ENCODE data around the gene ZBTB3. TPM values are rescaled to one million over a fixed set of nuclear protein-coding genes. Genes with fewer than 3 reads are reported as not detected.

Gene ZBTB3
- 6.8 and 8.0 TPM in 2 replicates for polyA plus RNA-seq (2013)

GRCh38 chr11:62753736-62754603 lies at the start of gene ZBTB3:
TSS of gene ZBTB3 (minus strand) at chr11:62754160. CDS start at chr11:62753664, 496 bp downstream.
- H3K4me1 ChIP-seq (ENCODE audit: control insufficient read depth in 1 of 2, insufficient read depth in 2 of 2, low read length in 2 of 2) = peaks cover 12 to 18% of the 10 kb centered on the region in 2 experiments
- H4K12ac ChIP-seq (ENCODE audit: low read depth, low read length) = peak within 1 kb of the TSS; percentile 92
- WGBS (ENCODE audit: extremely low coverage, insufficient coverage, insufficient read length) = no CpG with 5 or more reads among the region's 47 CpGs
- peak within 1 kb of the TSS; percentile 45 for H2BK5ac ChIP-seq (ENCODE audit: low read depth, low read length, poor library complexity)
- H3K4me2 ChIP-seq (ENCODE audit: low read length) = peak within 1 kb of the TSS; percentile 83
- H3K9me3 ChIP-seq (ENCODE audit: insufficient read depth, low read depth, low read length) = no peaks in the 10 kb centered on the region
- peak within 1 kb of the TSS; percentile 94 for H4K8ac ChIP-seq (ENCODE audit: low read depth, low read length)
- H2BK120ac ChIP-seq (ENCODE audit: insufficient read depth, low read length, poor library complexity) = peak within 1 kb of the TSS; percentile 54
- no peaks in the 10 kb centered on the region for H3K27me3 ChIP-seq (ENCODE audit: insufficient read depth, low read length)
- H3K18ac ChIP-seq (ENCODE audit: low read length) = peak within 1 kb of the TSS; percentile 55
- peak within 1 kb of the TSS; percentile 83 for H3K14ac ChIP-seq (ENCODE audit: low read length)
- peak within 1 kb of the TSS; percentile 73 for H3K4ac ChIP-seq (ENCODE audit: low read depth, low read length)
- H4K91ac ChIP-seq (ENCODE audit: low read depth, low read length) = peak within 1 kb of the TSS; percentile 85
- peaks cover 5% of the 10 kb centered on the region for H3K79me2 ChIP-seq (ENCODE audit: control insufficient read depth, insufficient read depth, low read length, poor library complexity)
- H3K79me1 ChIP-seq (ENCODE audit: low read length) = peaks cover 11% of the 10 kb centered on the region
- DNase-seq = peak; percentile 98 to 99
- H2AFZ ChIP-seq (ENCODE audit: insufficient read depth, low read length, poor library complexity) = peak within 1 kb of the TSS; percentile 90
- peak within 1 kb of the TSS; percentile 77 for H3K9ac ChIP-seq (ENCODE audit: low read length)
- peak within 1 kb of the TSS; percentile 87 for H3K4me3 ChIP-seq (ENCODE audit: low read depth, low read length)
- H2BK12ac ChIP-seq (ENCODE audit: low read length) = peak within 1 kb of the TSS; percentile 23
- peaks cover 0 to 2% of the 10 kb centered on the region in 2 experiments for H3K36me3 ChIP-seq (ENCODE audit: control insufficient read depth in 1 of 2, insufficient read depth in 2 of 2, low read length in 2 of 2)
- H3K27ac ChIP-seq (ENCODE audit: low read depth, low read length) = peak within 1 kb of the TSS; percentile 77
- peak within 1 kb of the TSS; percentile 70 for H2AK5ac ChIP-seq (ENCODE audit: low read length)
- H3K23ac ChIP-seq (ENCODE audit: low read length) = no peak within 1 kb of the TSS

- no peak overlapping the region for H4K91ac ChIP-seq (ENCODE audit: low read depth, low read length)
- H3K4me3 ChIP-seq (ENCODE audit: low read depth, low read length) = no peak overlapping the region
- no peak overlapping the region for H3K9ac ChIP-seq (ENCODE audit: low read length)
Measured at GRCh38 chr11:62801071-62801470, 47.1 kb upstream of the ZBTB3 start.

DNA sequence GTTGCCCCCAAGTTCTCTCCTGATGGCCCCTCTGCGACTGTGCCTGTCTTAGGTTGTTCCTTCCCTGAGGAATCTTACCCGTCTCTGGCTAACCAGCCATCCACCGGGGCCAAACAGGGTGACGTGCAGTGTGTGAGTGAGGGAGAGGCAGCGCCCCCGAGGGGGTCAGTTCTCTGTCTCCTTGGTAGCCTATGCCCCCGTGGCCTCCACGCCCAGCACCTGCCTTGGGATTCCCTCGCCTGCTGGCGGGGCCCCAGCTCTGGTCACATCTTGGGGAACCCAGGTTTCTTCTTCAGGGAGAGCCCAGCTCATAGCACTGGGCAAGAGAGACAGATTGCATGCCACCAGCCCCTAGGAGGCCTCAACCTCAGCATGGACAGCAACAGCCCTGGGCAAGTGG lies 45.5 kb upstream of the ZBTB3 start:
- Histone ChIP-seq H2BK120ac (ENCODE audit: insufficient read depth, low read length, poor library complexity) (no peak overlapping the region), H3K4ac (ENCODE audit: low read depth, low read length) (no peak overlapping the region), H3K79me2 (ENCODE audit: control insufficient read depth, insufficient read depth, low read length, poor library complexity) (peaks cover 2% of the 10 kb centered on the region), H2AK5ac (ENCODE audit: low read length) (no peak overlapping the region), H2BK12ac (ENCODE audit: low read length) (no peak overlapping the region), H3K14ac (ENCODE audit: low read length) (no peak overlapping the region), H4K91ac (ENCODE audit: low read depth, low read length) (no peak overlapping the region), H3K9ac (ENCODE audit: low read length) (no peak overlapping the region), H3K27ac (ENCODE audit: low read depth, low read length) (no peak overlapping the region), H2AFZ (ENCODE audit: insufficient read depth, low read length, poor library complexity) (no peak overlapping the region), H3K36me3 (ENCODE audit: control insufficient read depth in 1 of 2, insufficient read depth in 2 of 2, low read length in 2 of 2) (peaks cover 72 to 82% of the 10 kb centered on the region in 2 experiments), H3K9me3 (ENCODE audit: insufficient read depth, low read depth, low read length) (peaks cover 1% of the 10 kb centered on the region), H3K4me1 (ENCODE audit: control insufficient read depth in 1 of 2, insufficient read depth in 2 of 2, low read length in 2 of 2) (peaks cover 2 to 3% of the 10 kb centered on the region in 2 experiments), H2BK5ac (ENCODE audit: low read depth, low read length, poor library complexity) (no peak overlapping the region), H3K23ac (ENCODE audit: low read length) (no peak overlapping the region), H3K27me3 (ENCODE audit: insufficient read depth, low read length) (no peaks in the 10 kb centered on the region), H4K12ac (ENCODE audit: low read depth, low read length) (no peak overlapping the region), H3K79me1 (ENCODE audit: low read length) (no peaks in the 10 kb centered on the region), H3K18ac (ENCODE audit: low read length) (no peak overlapping the region), H4K8ac (ENCODE audit: low read depth, low read length) (no peak overlapping the region), H3K4me3 (ENCODE audit: low read depth, low read length) (no peak overlapping the region), H3K4me2 (ENCODE audit: low read length) (no peak overlapping the region)
- no CpG with 5 or more reads among the region's 10 CpGs for WGBS (ENCODE audit: extremely low coverage, insufficient coverage, insufficient read length)
- DNase-seq = no peak

More at GRCh38 chr11:62801071-62801470, 47.1 kb upstream of the ZBTB3 start:
- Histone ChIP-seq H2BK120ac (ENCODE audit: insufficient read depth, low read length, poor library complexity) (no peak overlapping the region), H3K79me2 (ENCODE audit: control insufficient read depth, insufficient read depth, low read length, poor library complexity) (peaks cover 9% of the 10 kb centered on the region), H3K14ac (ENCODE audit: low read length) (no peak overlapping the region), H2BK5ac (ENCODE audit: low read depth, low read length, poor library complexity) (no peak overlapping the region), H3K27me3 (ENCODE audit: insufficient read depth, low read length) (no peaks in the 10 kb centered on the region), H2AFZ (ENCODE audit: insufficient read depth, low read length, poor library complexity) (no peak overlapping the region), H3K27ac (ENCODE audit: low read depth, low read length) (no peak overlapping the region), H3K4me1 (ENCODE audit: control insufficient read depth in 1 of 2, insufficient read depth in 2 of 2, low read length in 2 of 2) (peaks cover 4 to 5% of the 10 kb centered on the region in 2 experiments), H3K18ac (ENCODE audit: low read length) (no peak overlapping the region), H3K4me2 (ENCODE audit: low read length) (no peak overlapping the region), H3K4ac (ENCODE audit: low read depth, low read length) (no peak overlapping the region), H3K79me1 (ENCODE audit: low read length) (peaks cover 8% of the 10 kb centered on the region), H4K12ac (ENCODE audit: low read depth, low read length) (no peak overlapping the region), H3K9me3 (ENCODE audit: insufficient read depth, low read depth, low read length) (peaks cover 1% of the 10 kb centered on the region), H3K36me3 (ENCODE audit: control insufficient read depth in 1 of 2, insufficient read depth in 2 of 2, low read length in 2 of 2) (peaks cover 64 to 66% of the 10 kb centered on the region in 2 experiments), H4K8ac (ENCODE audit: low read depth, low read length) (no peak overlapping the region), H2BK12ac (ENCODE audit: low read length) (no peak overlapping the region), H2AK5ac (ENCODE audit: low read length) (no peak overlapping the region), H3K23ac (ENCODE audit: low read length) (no peak overlapping the region)
- no CpG with 5 or more reads among the region's 4 CpGs for WGBS (ENCODE audit: extremely low coverage, insufficient coverage, insufficient read length)
- peak; percentile 95 to 97 for DNase-seq

DNA sequence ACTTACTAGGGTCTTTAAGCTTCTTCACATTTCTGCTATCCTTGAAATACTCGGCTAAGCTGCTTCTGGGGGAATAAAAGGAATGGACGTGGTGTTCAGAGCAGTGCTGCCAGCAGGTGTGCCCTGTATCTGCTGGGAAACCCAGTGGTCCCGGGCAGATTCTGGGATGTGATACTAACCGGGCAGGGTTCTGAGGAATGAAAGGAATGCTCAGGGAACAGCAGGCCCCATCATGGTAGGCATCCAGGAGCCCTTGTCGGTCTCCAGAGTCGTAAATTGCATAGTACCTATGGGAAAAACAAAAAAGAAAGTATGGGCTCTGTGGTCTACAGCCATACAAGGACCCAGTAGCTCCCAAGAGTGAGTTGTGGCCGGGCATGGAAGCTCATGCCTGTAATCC lies 42.3 kb upstream of the ZBTB3 start:
- H3K27ac ChIP-seq (ENCODE audit: low read depth, low read length) = no peak overlapping the region
- H3K23ac ChIP-seq (ENCODE audit: low read length) = no peak overlapping the region
- H3K4me1 ChIP-seq (ENCODE audit: control insufficient read depth in 1 of 2, insufficient read depth in 2 of 2, low read length in 2 of 2) = peaks cover 5 to 9% of the 10 kb centered on the region in 2 experiments
- H3K14ac ChIP-seq (ENCODE audit: low read length) = no peak overlapping the region
- H3K27me3 ChIP-seq (ENCODE audit: insufficient read depth, low read length) = no peaks in the 10 kb centered on the region
- peak; percentile 65 to 81 for DNase-seq
- no CpG with 5 or more reads among the region's 7 CpGs for WGBS (ENCODE audit: extremely low coverage, insufficient coverage, insufficient read length)
- H3K36me3 ChIP-seq (ENCODE audit: control insufficient read depth in 1 of 2, insufficient read depth in 2 of 2, low read length in 2 of 2) = peaks cover 71 to 78% of the 10 kb centered on the region in 2 experiments
- no peak overlapping the region for H4K91ac ChIP-seq (ENCODE audit: low read depth, low read length)
- H3K4me2 ChIP-seq (ENCODE audit: low read length) = no peak overlapping the region
- no peak overlapping the region for H2BK120ac ChIP-seq (ENCODE audit: insufficient read depth, low read length, poor library complexity)
- H2AFZ ChIP-seq (ENCODE audit: insufficient read depth, low read length, poor library complexity) = no peak overlapping the region
- H3K9me3 ChIP-seq (ENCODE audit: insufficient read depth, low read depth, low read length) = peaks cover 1% of the 10 kb centered on the region
- H3K4me3 ChIP-seq (ENCODE audit: low read depth, low read length) = no peak overlapping the region
- no peak overlapping the region for H3K4ac ChIP-seq (ENCODE audit: low read depth, low read length)
- H2AK5ac ChIP-seq (ENCODE audit: low read length) = no peak overlapping the region
- peaks cover 5% of the 10 kb centered on the region for H3K79me2 ChIP-seq (ENCODE audit: control insufficient read depth, insufficient read depth, low read length, poor library complexity)
- H2BK12ac ChIP-seq (ENCODE audit: low read length) = no peak overlapping the region
- no peak overlapping the region for H4K12ac ChIP-seq (ENCODE audit: low read depth, low read length)
- no peak overlapping the region for H3K18ac ChIP-seq (ENCODE audit: low read length)
- H3K9ac ChIP-seq (ENCODE audit: low read length) = no peak overlapping the region
- peaks cover 5% of the 10 kb centered on the region for H3K79me1 ChIP-seq (ENCODE audit: low read length)
- no peak overlapping the region for H2BK5ac ChIP-seq (ENCODE audit: low read depth, low read length, poor library complexity)
- H4K8ac ChIP-seq (ENCODE audit: low read depth, low read length) = no peak overlapping the region
